BJ (cell line): ENCODE data around the gene GP1BB. TPM values are rescaled to one million over a fixed set of nuclear protein-coding genes. Genes with fewer than 3 reads are reported as not detected.

Experiments used
- CTCF ChIA-PET: fragments of 350-600 bp; formaldehyde crosslinking; extraction: SDS; loops from one replicate; lab custom pipeline; 2021; ENCODE audit warnings: antibody characterized with exemption, inconsistent platforms; lab: Yijun Ruan, JAX
- POLR2A ChIA-PET: fragments of 300-600 bp; sonication (Branson Sonifier 250); formaldehyde crosslinking; extraction: SDS; loops from one replicate; lab custom pipeline; 2021; ENCODE audit warnings: antibody characterized with exemption; lab: Charles Lee
- DNase-seq: peaks from one replicate; pipeline ENCODE4 v3.0.0-alpha.2; 2011; ENCODE audit warnings: low read depth
- H3K27me3 ChIP-seq: 2 replicates; pipeline ENCODE4 v1.6.0; 2011; ENCODE audit warnings: low read length; ENCODE audit not compliant: control insufficient read depth, insufficient read depth
- H3K36me3 ChIP-seq: 2 replicates; pipeline ENCODE4 v1.5.1; 2011; ENCODE audit warnings: low read length; ENCODE audit not compliant: control insufficient read depth, insufficient read depth
- H3K4me3 ChIP-seq: 2 replicates; pipeline ENCODE4 v1.5.1; 2011; ENCODE audit warnings: low read depth, mild to moderate bottlenecking, control low read depth, low read length
- CTCF ChIP-seq: IDR thresholded peaks from 2 replicates; pipeline ENCODE4 v1.5.1; 2011; ENCODE audit warnings: low read depth, mild to moderate bottlenecking, control low read depth, inconsistent platforms, low read length, moderate library complexity; ENCODE audit not compliant: insufficient read depth
- polyA plus RNA-seq: library from polyadenylated mRNA; depleted of rRNA; stranded (reverse); fragments of >200 nt; gene quantifications from 2 replicates; pipeline ENCODE4 v1.2.3, GENCODE V29; 2011

GP1BB gene
- polyA plus RNA-seq, 1 experiment = 4.2 TPM

GRCh38 chr22:19763458-19764298, 40.3 kb downstream of the GP1BB start:
- no peak for TF ChIP-seq CTCF
- H3K27me3 ChIP-seq = peaks cover 18% of the 10 kb centered on the region
- POLR2A ChIA-PET = no interaction called here

DNA sequence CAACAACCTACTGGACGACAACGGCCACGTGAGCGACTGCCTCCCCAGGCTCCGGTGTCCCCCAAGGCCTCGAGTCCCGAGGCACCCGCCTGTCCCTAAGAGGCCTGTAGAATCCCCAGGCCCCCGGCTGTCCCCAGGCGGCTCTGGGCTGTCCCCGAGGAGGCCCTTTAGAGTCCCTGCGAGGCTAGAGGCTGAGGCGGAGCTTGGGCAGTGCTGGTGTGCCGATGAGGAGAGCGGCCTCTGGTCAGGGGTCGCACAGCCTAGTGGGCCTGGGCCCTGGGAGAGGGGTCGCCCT, 40.9 kb downstream of the GP1BB start:
- H3K27me3 ChIP-seq = peaks cover 14% of the 10 kb centered on the region

More at GRCh38 chr22:19763458-19764298, 40.3 kb downstream of the GP1BB start:
- no peaks in the 10 kb centered on the region for H3K36me3 ChIP-seq
- DNase-seq = no peak
- CTCF ChIA-PET = interaction anchor here (0.7 to 1.4 kb wide), 4 partner anchors 33 to 150 kb away, joined by 3 to 4 read pairs (median 4); no protein-coding TSS in a partner anchor
- no peak overlapping the region for H3K4me3 ChIP-seq

GRCh38 chr22:19764636-19765476, 41.5 kb downstream of the GP1BB start:
- H3K27me3 ChIP-seq = peaks cover 13% of the 10 kb centered on the region
- ChIA-PET CTCF (interaction anchor here (0.7 to 1.4 kb wide), 2 partner anchors 35 to 45 kb away, joined by 3 to 4 read pairs; no protein-coding TSS in a partner anchor), POLR2A (no interaction called here)
- no peak for DNase-seq
- H3K36me3 ChIP-seq = no peaks in the 10 kb centered on the region
- TF ChIP-seq CTCF = no peak
- no peak overlapping the region for H3K4me3 ChIP-seq

More for the DNA sequence above, 40.9 kb downstream of the GP1BB start:
- no peak overlapping the region for H3K4me3 ChIP-seq
- H3K36me3 ChIP-seq = no peaks in the 10 kb centered on the region
- no peak for TF ChIP-seq CTCF
- POLR2A ChIA-PET = no interaction called here
- CTCF ChIA-PET = interaction anchor here (0.7 to 1.4 kb wide), 2 partner anchors 34 to 44 kb away, joined by 3 to 4 read pairs; no protein-coding TSS in a partner anchor
- no peak for DNase-seq

- TF ChIP-seq CTCF = no peak
- Histone ChIP-seq H3K36me3 (no peaks in the 10 kb centered on the region), H3K27me3 (peaks cover 14% of the 10 kb centered on the region), H3K4me3 (peak overlapping the region; percentile 11; the same call in 1 of the 2 replicates)
- POLR2A ChIA-PET = no interaction called here
- no peak for DNase-seq
- CTCF ChIA-PET = interaction anchor here (0.8 to 1.0 kb wide), 2 partner anchors 9 to 35 kb away, joined by 3 read pairs; no protein-coding TSS in a partner anchor
Measured at GRCh38 chr22:19765477-19766239, 42.3 kb downstream of the GP1BB start.
